SU-DHL-6 (cell line): ENCODE measurements around the gene FBF1.

Source experiments
- EZH2phosphoT487 ChIP-seq: fragments of 200-600 bp; sonication (generic), shearing (Covaris generic); conservative IDR thresholded peaks from 2 replicates; pipeline ENCODE4 v1.6.1; 2018; ENCODE audit warnings: mild to moderate bottlenecking, antibody characterized with exemption, low read length, moderate library complexity, mixed read lengths
- TF ChIP-seq, protein P1 (sequence below): fragments of 200-600 bp; sonication (generic); IDR thresholded peaks from one replicate; pipeline ENCODE4 v1.5.1; 2017; ENCODE audit warnings: antibody characterized with exemption, mild to moderate bottlenecking, low read length, moderate library complexity; ENCODE audit not compliant: insufficient read depth, poor library complexity, severe bottlenecking

DNA sequence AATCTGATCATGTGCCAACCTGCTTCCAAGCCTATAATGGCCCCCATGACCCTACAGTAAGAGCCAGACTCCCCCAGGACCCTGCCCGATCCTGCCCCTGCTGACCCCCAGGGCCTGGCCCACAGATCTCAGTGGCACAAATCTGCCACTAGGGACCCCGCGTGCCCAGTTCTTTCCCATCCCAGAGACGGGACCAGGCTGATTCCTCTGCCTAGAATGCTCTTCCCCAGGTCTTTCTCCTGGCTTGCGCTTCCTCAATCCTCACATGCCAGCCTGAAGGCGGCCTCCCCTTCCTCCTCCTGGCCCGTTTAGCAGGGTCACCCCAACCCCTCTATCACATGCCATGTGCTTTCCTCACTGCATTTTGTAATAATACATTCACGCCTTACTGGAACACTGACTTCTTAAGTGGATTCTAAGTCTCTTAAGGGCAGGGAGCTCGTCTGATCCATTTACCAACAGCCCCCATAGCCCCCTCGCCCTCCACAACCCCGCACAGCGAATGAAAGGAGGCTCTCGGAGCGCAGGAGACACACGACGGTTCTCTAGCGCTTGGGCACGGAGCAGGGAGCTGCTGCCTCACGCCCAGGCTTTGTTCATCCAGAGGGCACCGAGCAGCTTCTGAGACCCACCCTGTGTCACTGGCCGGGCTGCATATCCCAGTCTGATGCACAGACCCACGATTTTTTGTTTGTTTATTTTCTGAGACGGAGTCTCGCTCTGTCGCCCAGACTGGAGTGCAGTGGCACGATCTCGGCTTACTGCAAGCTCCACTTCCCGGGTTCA lies 45.3 kb downstream of the FBF1 start:
- TF ChIP-seq, protein P1, sequence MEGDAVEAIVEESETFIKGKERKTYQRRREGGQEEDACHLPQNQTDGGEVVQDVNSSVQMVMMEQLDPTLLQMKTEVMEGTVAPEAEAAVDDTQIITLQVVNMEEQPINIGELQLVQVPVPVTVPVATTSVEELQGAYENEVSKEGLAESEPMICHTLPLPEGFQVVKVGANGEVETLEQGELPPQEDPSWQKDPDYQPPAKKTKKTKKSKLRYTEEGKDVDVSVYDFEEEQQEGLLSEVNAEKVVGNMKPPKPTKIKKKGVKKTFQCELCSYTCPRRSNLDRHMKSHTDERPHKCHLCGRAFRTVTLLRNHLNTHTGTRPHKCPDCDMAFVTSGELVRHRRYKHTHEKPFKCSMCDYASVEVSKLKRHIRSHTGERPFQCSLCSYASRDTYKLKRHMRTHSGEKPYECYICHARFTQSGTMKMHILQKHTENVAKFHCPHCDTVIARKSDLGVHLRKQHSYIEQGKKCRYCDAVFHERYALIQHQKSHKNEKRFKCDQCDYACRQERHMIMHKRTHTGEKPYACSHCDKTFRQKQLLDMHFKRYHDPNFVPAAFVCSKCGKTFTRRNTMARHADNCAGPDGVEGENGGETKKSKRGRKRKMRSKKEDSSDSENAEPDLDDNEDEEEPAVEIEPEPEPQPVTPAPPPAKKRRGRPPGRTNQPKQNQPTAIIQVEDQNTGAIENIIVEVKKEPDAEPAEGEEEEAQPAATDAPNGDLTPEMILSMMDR, result peak; percentile 25
- no peak for TF ChIP-seq EZH2phosphoT487
